HG03108 (cell line): ENCODE measurements around the gene BCL7A.
"Not testable (repeated sequence)": the region's sequence is repeated elsewhere in the genome, so short reads cannot be mapped to it uniquely, and the experiment has no call there.

Experiments
- ATAC-seq: cut with Tn5 transposase; IDR thresholded peaks from one replicate; pipeline ENCODE4 v1.9.1; 2021; ENCODE audit warnings: moderate library complexity; ENCODE audit not compliant: unreplicated experiment

The BCL7A gene

DNA sequence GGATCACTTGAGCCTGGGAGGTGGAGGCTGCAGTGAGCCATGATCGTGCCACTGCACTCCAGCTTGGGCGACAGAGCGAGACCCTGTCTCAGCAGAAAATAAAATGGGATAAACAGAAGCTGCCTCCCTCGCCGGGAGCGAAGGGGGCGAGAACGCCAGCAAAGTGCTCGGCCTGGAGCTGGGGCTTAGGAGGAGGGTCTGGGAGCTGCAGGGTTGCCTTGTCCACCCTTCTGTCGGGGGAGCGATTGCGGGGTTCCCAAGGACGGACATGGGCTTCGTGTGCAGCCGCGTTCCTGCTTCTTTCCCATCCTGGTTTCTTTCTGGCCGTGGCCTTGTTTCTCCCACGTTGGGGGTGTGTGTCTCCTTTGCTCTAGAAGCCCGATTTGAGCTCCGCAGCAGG lies 29.0 kb downstream of the BCL7A start:
- ATAC-seq: no peak

DNA sequence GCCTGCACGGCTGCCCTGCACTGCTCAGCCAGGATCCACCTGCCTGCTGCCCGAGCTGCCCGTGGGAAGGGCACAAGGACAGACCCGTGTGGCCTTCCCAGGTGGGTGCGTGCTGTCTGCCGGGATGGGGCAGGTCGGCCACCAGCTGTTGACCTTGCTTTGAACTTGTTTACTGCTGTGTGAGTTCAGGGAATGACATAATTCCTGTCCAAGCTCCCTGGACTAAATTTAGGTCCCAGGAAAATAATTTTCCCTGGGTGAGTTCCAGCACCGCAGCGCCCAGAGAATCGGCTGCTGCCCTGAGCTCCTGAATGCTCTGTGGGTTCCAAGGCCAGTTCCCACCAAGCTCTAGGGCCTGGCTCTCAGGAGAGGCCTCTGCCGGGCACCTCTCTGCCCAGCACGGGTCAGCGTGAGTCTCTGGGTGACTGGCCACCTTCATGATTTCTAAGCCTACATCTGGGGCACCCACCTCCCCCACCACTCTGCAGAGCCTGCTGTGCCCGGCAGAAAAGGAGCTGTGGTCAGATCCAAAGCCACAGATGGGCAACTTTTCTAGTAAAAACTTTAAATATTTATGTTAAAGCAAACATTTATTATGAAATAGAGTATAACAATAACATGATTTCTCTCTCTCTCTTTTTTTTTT lies 29.7 kb downstream of the BCL7A start:
- ATAC-seq: no peak

DNA sequence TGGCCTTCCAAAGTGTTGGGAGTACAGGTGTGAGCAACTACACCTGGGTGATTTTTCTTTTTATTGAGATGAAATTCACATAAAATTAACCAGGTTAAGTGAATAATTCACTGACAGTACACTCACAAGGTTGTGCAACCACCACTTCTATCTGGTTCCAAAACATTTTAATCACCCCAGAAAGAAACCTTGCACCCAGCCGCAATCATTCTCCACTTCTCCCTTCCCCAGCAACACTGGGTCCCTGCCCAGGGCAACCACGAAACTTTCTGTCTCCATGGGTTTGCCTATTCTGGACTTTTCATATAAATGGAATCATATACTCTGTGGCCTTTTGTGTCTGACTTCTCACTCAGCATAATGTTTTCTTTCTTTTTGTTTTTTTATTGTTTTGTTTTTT lies 30.6 kb downstream of the BCL7A start:
- no peak for ATAC-seq

DNA sequence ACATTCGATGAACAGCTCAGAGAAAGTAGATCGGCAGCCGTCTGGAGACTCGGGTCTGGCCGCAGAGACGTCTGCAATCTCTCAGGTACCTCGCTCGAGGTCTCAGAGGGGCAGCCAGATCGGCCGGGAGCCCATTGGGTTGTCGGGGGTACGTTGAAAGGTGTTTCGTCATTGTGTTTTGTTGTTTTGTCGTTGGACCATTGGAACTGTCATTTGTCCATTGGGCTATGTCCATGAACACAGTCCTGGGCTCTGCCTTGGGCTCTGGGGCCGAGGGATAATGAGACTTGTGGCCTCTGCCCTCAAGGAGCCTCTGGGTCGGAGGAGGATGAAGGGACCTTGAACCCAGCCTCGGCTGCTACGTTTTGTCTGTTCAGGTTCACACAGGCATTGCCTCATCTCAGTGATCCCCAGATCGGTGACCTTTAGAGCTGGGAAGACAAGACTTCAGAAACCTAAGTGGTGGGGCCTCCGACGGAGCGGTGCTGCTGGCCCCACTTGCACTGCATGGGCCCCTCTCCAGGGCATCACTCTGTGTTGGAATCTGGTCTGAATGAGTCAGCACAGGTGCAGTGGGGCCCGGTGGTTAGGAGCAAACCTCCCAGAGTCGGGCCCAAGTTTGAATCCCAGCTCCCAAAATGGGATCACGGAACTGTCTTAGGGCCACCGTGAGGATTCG lies 33.3 kb downstream of the BCL7A start:
- ATAC-seq: no peak

DNA sequence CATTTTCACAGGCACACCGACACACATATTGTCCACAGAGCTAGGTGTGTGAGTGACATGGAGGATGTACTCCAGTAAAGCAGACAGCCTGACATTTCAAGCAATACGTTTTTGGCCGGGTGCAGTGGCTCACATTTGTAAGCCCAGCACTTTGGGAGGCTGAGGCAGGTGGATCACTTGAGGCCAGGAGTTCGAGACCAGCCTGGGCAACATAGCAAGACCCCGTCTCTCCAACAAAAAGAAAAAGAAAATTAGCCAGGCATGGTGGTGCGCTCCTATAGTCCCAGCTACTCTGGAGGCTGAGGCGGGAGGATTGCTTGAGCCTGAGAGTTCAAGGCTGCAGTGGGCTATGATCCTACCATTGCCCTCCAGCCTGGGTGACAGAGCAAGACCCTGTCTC lies 34.7 kb downstream of the BCL7A start:
- ATAC-seq: not testable (repeated sequence)

DNA sequence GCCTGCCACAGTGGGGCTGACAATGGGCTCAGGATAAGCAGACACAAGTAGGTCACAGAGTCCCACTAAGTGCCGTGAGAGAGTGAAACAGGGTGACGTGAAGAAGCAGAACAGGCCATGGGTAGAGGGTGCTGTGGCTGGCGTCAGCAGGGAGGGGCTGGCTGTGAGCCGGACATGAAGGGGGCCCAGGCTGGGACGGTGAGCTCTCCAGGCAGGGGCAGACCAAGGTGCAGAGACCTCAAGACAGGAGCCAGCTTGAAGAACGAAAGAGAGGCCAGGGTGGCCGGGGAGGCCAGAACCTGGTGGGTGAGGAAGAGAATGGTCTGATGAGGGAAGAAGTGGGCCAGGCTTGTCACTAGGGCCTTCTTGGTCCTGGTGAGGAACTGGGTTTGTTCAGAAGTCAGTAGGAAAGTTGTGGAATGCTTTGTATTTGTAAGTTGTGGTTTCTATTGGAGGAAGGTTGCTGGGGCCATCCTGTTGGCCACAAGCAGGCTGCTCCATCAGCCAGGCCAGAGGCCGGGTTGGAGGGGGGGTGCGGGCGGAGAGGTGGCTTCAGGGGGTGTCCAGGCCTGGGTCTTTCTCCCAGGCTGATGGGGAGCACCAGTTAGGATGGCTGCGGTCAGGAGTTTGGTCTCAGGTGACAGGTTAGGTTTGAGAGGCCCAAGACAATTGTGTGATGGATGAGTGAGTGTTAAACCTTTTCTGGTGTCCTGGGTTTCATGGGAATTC lies 35.5 kb downstream of the BCL7A start:
- no peak for ATAC-seq

DNA sequence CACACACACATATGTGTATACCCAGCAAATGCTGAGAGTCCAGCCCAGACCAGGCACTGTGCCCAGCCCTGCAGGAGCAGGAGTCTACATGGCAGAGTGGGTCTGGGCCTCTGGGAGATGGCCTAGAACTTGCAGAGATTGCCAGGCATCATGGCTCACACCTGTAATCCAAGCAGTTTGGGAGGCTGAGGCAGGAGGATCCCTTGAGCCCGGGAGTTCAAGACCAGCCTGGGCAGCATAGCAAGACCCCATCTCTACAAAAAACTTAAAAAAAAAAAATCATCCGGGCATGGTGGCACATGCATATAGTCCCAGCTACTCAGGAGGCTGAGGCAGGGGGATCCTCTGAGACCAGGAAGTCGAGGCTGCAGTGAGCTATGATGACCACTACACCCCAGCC lies 36.1 kb downstream of the BCL7A start:
- no peak for ATAC-seq

DNA sequence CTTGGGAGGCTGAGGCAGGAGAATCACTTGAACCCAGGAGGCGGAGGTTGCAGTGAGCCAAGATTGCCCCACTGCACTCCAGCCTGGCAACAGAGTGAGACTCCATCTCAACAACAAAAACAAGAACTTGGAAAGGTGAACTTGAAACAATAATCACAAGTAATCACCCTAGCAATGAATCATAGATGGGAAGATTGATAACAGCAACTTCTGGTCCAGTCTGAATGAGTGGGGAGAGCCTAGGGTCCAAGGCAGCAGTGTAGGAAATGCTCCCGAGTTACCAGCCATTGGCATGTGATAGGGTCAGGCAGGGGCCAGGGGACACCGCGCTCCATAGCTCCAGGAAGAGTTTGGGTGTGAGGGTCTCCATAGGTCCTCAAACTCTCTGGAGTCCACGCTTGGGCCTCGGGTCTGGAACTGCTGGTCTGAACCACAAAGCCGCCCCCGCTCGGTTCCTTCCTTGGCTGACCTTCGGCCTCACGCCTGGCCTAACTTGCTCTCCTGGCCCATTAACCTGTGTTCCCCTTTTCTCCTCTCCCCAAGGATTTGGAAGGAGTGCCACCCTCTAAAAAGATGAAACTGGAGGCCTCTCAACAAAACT lies 37.0 kb downstream of the BCL7A start:
- no peak for ATAC-seq

DNA sequence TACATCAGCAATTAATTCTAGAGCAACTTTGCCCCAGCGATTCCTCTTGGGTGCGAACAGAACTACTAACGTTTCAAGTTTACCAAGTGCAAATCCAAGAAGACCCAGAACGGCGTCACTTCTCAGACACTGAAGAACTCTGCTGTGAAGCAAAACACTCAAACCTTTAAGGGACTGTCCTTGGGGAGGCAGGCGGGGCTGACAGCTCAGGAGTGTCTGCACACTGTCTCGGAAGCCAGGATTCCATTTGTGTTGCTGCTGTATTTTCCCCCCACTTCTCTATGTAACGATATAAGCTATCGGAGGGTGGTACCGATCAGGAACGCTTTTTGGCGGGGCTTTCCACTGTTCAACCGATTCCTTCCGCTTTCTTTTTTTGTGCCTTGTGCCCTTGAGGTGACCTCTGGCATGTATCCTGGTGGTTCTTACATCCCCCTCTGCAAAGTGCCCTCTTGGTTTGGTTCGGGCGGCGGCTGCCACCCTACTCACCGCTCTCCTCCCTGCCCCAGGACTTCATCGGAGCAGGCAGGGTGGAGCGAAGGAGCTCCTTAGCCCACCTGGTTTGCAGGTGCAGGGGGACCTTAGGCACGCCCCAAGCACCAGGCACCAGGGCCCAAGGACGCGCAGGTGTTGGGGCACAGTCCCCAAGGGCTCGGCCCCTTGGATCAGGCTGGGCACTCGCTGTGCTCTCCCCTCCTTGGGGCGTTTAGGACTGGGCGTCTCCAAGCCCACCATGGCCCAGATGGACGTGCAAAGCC lies 37.7 kb downstream of the BCL7A start:
- ATAC-seq: no peak

DNA sequence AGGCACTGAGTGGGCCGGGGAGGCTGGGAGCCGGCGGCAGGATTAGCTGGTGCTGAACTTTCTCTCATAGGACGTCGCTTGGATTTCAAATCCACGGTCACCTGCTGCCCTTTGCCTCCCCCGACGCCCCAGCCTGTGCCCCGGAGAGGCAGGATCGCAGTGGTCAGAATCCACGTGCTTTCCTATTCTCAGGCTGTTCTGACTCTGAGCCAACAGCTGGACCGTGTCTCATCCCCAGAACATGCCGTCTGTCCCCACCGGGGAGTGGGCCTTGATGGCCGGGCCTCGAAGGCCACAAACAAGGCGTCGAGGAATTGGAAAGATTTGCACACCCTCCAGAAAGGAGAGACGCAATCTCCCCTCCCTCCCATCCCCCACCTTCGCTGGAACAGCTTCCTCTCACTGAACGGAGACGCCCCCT lies 38.4 kb downstream of the BCL7A start:
- no peak for ATAC-seq

DNA sequence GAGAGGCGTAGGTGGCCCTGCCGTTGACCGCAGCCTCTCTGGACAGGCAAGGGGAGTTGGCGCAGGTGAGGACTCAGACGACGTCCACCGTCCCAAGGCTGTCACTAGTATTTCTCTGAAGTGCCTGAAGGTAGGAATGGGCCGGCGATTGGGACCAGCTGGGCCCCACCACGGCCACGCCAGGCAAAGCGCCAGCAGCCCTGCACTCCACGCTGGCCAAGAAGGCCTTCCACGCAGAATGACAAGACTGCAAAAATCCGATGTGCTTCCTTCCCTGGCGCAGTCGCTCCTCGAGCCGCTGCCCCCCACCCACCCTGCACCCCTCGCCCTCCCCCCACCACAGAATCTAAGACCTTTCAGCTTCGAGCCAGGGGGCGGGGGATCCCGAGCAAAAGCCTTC lies 39.6 kb downstream of the BCL7A start:
- ATAC-seq: no peak

DNA sequence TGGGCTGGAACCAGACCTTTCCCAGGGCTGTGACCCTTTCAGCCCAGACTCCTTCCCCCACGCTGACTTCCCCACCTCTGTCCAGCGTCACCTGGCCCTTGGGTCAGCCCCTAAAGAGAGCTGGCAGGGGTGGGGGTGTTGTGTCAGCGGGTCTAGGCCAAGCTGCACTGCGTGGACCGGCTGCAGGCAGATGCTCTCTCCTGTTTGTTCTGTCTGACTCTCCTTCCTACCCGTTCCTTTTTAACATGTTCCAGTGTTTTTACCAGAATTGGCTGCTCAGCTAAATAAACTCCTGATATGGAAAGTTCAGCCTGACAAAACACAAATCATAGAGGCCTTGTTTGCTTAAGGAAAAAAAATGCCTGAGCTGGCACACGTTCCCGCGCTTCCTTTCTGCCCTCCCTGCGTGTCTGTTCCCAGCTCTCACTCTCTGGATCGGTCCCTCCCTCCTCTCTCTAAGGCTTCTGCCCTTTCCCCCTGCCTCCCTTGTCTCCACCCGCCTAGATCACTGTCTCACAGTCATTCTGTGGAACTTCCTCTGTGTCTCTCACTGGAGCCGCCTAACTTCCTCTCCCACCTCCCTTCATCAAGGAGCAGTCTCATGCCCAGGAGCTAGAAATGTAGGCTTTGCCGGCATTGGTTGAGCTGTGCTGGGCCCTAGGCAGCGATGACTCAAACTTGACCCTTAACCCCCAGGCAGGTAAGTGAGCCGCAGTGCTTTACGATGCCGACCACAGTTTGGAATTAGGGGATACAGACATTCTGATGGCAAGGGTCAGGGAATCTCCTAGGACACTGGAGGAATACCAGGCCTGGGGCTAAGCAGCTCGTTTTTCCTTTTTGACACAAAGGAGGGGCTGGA lies 41.4 kb downstream of the BCL7A start:
- no peak for ATAC-seq

DNA sequence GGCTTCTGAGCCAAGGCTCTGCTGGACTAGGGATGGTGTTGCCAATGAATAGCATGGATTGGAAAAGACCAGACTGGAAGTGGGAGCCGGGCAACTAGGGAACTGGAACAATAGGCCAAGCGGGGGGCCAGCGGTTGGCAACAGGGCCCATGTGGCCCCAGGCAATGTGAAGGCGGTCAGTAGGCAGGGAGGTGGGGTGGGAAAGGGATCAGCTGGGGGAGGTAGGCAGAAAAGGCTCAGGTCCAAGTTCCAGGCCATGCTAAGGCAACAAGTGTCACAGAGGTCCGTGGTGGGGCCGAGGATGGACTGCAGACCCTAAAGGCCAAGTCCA lies 42.0 kb downstream of the BCL7A start:
- ATAC-seq: no peak

DNA sequence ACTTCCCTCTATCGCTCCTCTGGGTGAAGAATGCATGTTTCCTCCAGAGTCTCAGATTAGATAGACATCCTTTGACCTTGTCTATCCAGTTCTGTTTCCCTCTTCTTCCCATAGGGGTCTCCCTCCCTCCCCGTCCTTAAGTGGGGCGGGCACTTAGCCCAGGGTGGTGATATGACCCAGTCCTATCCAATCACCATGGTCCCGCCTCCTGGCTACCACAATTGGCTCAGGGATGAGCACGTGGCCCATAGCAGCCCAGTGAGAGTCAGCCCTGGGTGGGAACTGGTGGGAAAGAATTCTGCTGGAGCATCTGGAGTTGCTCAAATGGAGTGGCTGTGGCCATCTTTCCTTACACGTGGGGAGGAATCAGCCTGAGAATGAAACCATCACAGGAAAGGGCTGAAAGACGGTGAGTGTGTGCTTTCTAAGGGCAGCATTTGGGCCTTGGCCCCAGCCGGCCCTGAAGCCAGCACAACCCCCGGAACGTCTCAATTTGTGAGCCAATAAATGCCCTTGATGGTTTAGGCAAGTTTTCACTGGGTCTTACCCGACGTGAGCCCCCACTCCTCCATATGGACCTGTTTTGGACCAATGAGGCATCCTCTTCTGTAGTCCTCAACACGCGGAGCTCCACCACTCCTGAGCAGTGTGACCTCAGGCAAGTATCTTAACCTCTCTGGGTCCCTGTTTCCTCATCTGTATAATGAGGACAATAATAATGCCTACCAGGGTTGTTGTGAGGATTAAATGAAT lies 42.5 kb downstream of the BCL7A start:
- peak; percentile 43 for ATAC-seq

DNA sequence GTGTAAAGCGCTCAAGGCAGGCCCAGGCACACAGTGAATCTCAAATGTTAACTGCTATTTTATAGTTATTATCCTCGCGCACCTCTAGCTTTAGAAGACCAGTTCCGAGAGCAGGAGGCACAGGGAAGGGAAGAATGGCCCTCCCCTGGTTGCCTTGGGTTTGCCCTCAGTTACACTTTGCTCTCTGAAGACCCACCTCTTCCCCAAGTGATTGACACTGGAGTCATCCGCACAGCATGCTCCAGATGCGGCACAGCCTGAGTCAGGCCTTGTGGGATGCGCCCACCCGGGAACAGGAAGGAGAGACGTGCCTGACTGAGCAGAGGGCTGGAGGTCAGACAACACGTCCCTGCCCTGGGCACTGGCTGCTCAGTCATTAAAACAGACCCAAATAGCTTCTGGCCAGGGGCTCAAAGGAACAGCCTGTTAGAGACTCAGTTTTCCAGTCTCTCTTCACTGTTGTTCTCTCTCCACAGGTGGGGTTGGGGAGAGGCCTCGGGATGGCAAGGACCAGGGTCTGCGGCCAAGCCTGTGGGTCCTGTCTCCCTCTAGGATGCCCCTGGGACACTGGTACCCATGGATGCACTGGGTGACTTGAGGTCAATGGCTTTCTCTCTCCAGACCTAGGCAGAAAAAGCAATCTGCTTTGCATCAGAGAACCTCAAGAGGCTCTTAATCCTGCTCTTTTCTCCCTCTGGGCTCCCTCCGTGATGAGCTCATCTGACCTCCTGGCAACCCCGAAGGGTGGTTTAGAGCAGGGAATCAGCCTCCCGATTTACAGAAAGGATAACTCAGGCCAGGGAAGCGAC lies 43.3 kb downstream of the BCL7A start:
- no peak for ATAC-seq

DNA sequence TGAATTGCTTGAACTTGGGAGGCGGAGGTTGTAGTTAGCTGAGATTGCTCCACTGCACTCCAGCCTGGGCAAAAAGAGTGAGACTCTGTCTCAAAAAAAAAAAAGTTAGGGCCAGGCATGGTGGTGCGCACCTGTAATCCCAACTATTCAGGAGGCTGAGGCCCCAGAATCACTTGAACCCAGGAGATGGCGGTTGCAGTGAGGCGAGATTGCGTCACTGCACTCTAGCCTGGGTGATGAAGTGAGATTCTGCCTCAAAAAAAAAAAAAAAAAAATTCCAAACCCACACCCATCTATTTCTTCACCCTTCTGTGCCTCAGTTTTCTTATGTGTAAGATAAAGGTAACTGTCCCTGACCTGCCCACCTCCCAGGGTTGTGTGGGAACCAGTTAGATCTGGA lies 45.9 kb downstream of the BCL7A start:
- ATAC-seq: no peak

DNA sequence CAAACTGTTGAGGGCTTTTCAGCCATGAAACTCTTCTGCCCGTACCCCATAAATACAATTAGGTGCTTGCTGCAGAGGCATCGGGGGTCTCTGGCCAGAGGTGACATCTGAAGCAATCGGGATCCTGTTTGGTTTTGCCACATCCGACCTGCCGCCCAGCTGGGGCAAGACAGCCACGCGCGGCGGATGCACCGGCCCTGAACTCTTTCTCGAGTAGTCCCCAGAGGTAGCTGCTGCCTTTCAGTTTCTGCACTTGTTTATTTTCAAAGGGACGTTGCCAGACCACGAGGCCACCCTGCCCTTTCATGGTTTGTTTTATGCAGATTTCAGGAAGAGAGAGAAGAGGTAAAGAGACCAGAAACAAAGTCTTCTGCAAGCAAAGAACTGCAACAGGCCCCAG lies 46.3 kb downstream of the BCL7A start:
- peak; percentile 93 for ATAC-seq

DNA sequence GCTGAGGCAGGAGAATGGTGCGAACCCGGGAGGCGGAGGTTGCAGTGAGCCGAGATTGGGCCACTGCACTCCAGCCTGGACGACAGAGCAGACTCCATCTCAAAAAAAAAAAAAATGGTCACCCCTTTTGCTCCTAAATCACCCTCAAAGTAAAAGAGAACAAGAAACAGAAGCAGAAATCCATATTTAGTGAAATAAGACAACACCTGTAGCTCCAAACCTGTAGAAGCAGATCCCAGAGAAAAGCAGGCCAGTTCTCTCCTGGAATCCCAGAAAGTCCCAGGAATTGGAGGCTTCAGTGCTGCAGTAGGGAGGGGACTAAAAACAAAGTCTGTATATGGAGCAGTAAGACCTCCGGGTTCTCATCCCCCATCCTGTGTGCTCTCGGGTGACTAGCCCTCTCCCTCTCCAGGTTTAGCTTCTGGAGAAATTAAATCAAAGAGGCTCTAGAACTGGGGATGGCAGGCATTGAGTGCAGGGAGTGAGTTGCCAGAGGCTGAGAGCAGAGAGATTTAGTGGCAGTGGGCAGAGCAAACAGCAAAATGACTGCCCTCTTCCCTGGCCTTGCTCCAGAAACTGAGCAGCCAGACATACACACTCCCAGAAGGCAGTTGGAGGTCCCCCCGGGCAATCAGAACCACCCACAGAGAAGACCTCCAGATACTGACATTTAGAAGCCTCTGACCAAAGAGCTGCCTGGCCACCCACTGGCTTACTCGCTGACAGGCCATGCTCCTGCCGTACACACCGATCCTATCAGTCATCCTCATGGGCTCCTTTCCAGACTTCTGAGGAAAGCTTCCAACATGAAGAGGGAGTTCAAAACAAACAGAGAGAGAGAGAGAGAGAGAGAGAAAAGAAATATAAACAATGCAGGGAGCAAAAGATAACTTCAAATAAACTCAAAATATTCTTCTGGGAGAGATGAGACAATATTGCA lies 50.6 kb downstream of the BCL7A start:
- ATAC-seq: no peak
